ENCODE measurements around the gene BMPR1A.

DNA sequence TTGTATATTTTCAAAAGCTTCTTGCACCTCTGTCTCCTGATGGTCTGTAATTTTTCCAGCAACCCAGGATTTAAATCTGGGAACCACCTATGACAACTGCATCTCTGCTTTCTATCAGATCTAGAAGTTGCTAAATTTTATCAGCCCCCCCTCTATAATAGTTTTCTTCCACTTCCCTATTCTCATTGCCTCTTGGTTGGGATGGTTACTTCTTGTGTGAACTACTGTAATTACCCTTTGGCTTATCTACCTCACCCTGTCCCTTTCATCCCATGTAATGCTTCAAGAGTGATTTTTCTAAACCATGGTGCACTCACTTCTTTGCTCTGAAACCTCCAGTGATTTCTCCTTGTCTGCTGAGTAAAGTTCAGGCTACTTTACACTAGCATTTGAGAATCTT, 92.3 kb downstream of the BMPR1A start:
- TF ChIP-seq, protein P1, sequence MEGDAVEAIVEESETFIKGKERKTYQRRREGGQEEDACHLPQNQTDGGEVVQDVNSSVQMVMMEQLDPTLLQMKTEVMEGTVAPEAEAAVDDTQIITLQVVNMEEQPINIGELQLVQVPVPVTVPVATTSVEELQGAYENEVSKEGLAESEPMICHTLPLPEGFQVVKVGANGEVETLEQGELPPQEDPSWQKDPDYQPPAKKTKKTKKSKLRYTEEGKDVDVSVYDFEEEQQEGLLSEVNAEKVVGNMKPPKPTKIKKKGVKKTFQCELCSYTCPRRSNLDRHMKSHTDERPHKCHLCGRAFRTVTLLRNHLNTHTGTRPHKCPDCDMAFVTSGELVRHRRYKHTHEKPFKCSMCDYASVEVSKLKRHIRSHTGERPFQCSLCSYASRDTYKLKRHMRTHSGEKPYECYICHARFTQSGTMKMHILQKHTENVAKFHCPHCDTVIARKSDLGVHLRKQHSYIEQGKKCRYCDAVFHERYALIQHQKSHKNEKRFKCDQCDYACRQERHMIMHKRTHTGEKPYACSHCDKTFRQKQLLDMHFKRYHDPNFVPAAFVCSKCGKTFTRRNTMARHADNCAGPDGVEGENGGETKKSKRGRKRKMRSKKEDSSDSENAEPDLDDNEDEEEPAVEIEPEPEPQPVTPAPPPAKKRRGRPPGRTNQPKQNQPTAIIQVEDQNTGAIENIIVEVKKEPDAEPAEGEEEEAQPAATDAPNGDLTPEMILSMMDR (conservative IDR thresholded peaks at IDR 0.05; ENCODE audit: low read length): no peak
- no peak for TF ChIP-seq EZH2phosphoT487 (IDR thresholded peaks at IDR 0.05; ENCODE audit: borderline replicate concordance, low read depth, low read length)

All from OCI-LY7 (cell line).